GM18873 (cell line): ENCODE measurements around the gene TBX10.

Experiments
- ATAC-seq: cut with Tn5 transposase; IDR thresholded peaks from one replicate; pipeline ENCODE4 v1.9.1; 2021; ENCODE audit warnings: mild to moderate bottlenecking, moderate library complexity, moderate number of reproducible peaks; ENCODE audit not compliant: unreplicated experiment, low FRiP score

TBX10 gene

DNA sequence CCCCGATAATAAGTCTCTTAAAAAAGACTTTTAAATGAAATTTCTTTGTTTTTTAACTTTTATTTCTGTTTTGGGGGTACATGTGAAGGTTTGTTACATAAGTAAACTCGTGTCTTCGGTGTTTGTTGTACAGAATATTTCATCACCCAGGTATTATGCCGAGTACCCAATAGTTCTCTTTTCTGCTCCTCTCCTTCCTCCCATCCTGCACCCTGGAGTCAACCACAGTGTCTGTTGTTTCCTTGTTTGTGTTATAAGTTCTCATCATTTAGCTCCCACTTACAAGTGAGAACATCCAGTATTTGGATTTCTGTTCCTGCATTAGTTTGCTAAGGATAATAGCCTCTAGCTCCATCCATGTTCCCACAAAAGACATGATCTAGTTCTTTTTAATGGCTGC, 57.6 kb downstream of the TBX10 start:
- ATAC-seq = no peak

DNA sequence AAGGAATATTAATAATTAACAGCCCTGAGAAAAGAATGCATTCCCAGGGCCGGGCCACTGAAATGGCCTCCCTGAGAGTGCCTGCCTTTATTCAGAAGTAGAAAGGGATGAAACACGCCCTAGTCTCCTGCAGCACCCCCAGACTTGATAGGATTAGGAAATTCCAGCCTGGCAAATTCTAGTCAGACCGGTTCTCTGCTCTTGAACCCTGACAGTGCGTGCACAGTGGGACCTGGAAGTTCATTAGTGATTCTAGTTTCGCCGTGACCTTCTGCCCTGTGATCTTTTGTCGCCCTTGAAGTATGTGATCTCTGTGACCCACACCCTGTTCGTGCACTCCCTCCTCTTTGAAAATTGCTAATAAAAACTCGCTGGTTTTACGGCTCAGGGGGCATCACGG, 58.1 kb downstream of the TBX10 start:
- ATAC-seq = no peak
